ENCODE data around the gene DENND10.

- TF ChIP-seq FOXM1 (IDR thresholded peaks at IDR 0.05; ENCODE audit: borderline replicate concordance) (no peak), SP1 (IDR thresholded peaks at IDR 0.05) (no peak), L3MBTL2 (conservative IDR thresholded peaks at IDR 0.05) (no peak), BHLHE40 (IDR thresholded peaks at IDR 0.05; ENCODE audit: borderline replicate concordance) (no peak), PKNOX1 (IDR thresholded peaks at IDR 0.05) (no peak), TARDBP (IDR thresholded peaks at IDR 0.05) (no peak), SUZ12 (IDR thresholded peaks at IDR 0.05) (no peak), FOXA1 (IDR thresholded peaks at IDR 0.05) (no peak), FOXK2 (IDR thresholded peaks at IDR 0.05) (no peak)
Measured at GRCh38 chr10:119055472-119055871, 48.4 kb upstream of the DENND10 start.

All from HEK293T (cell line).